Liver (tissue), 3 donors: Measurements from ENCODE around the gene PPP1R10.
A peak's percentile ranks its signal among the peaks of the same experiment; 100 is the strongest.

Experiments used
- EGR1 ChIP-seq, 2 donors: IDR thresholded peaks; 2 replicates each; pipeline ENCODE4 v1.6.1; 2016 to 2018; ENCODE audit warnings: antibody characterized with exemption in 2 of 2, low read depth in 2 of 2
- GABPA ChIP-seq, 2 donors: IDR thresholded peaks in 1 of 2; conservative IDR thresholded peaks in 1 of 2; 2 replicates each; pipeline ENCODE4 v1.6.1; 2016; ENCODE audit warnings: antibody characterized with exemption in 2 of 2, mild to moderate bottlenecking in 1 of 2, moderate library complexity in 1 of 2
- HNF4G ChIP-seq: IDR thresholded peaks from 2 replicates; pipeline ENCODE4 v1.6.1; 2016; ENCODE audit warnings: antibody characterized with exemption
- JUND ChIP-seq, 2 donors: IDR thresholded peaks; 2 replicates each; pipeline ENCODE4 v1.6.1; 2016; ENCODE audit warnings: antibody characterized with exemption in 2 of 2
- RAD21 ChIP-seq, 2 donors: IDR thresholded peaks; 2 replicates each; pipeline ENCODE4 v1.6.1; 2016; ENCODE audit warnings: antibody characterized with exemption in 2 of 2, mild to moderate bottlenecking in 2 of 2
- SP1 ChIP-seq: IDR thresholded peaks from 2 replicates; pipeline ENCODE4 v1.6.1; 2018; ENCODE audit warnings: antibody characterized with exemption, mild to moderate bottlenecking
- TAF1 ChIP-seq: conservative IDR thresholded peaks from 2 replicates; pipeline ENCODE4 v1.6.1; 2016; ENCODE audit warnings: antibody characterized with exemption, mild to moderate bottlenecking
- YY1 ChIP-seq: IDR thresholded peaks from 2 replicates; pipeline ENCODE4 v1.6.1; 2016; ENCODE audit warnings: antibody characterized with exemption, mild to moderate bottlenecking
- TF ChIP-seq, protein P1 (sequence below): fragments of 150-350 bp; IDR thresholded peaks from 2 replicates; pipeline ENCODE4 v1.5.1; 2017; ENCODE audit warnings: improper control_type of control experiment, low read depth, low read length; ENCODE audit not compliant: missing input control
- TF ChIP-seq, protein P2 (sequence below): IDR thresholded peaks from 2 replicates; pipeline ENCODE4 v1.6.1; 2016; ENCODE audit warnings: antibody characterized with exemption
- TF ChIP-seq, protein P3 (sequence below): IDR thresholded peaks from 2 replicates; pipeline ENCODE4 v1.6.1; 2016; ENCODE audit warnings: antibody characterized with exemption
- TF ChIP-seq, protein P4 (sequence below): IDR thresholded peaks from 2 replicates; pipeline ENCODE4 v1.6.1; 2016; ENCODE audit warnings: antibody characterized with exemption
- TF ChIP-seq, protein P5 (sequence below): IDR thresholded peaks from 2 replicates; pipeline ENCODE4 v1.6.1; 2016; ENCODE audit warnings: antibody characterized with exemption, mild to moderate bottlenecking
- donor health status: healthy.
- donor health status: healthy.

DNA sequence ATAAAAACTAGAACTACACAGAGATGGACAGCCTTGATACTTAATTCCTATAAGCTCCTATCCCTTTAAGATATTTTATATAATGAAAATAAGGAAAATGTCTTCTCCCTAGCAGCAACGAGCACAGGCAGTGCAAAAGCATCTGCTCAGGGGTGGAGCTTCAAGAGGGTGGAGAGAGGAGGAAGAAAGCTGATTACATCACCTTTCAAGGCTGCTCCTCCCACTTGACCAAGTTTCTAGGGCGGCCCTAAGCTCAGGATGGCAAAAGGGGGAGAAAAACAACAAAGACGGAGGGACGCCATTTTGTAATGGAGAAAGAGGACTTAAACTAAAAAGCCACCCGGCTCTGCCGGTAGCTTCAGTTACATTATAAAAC is 2.2 kb downstream of the PPP1R10 start:
- TF ChIP-seq RAD21 (IDR thresholded peaks at IDR 0.05) (peak in 1 of 2 donors; percentile 30), EGR1 (IDR thresholded peaks at IDR 0.05; ENCODE audit: low read depth in 2 of 2) (peak in 1 of 2 donors; percentile 27), JUND (IDR thresholded peaks at IDR 0.05) (peak; percentile 13 to 86), GABPA (IDR thresholded peaks at IDR 0.05 in 1 of 2, conservative IDR thresholded peaks at IDR 0.05 in 1 of 2) (peak in 1 of 2 donors; percentile 69), YY1 (peak; percentile 99), HNF4G (no peak), SP1 (peak; percentile 28), TAF1 (peak; percentile 96)
- TF ChIP-seq, protein P1, sequence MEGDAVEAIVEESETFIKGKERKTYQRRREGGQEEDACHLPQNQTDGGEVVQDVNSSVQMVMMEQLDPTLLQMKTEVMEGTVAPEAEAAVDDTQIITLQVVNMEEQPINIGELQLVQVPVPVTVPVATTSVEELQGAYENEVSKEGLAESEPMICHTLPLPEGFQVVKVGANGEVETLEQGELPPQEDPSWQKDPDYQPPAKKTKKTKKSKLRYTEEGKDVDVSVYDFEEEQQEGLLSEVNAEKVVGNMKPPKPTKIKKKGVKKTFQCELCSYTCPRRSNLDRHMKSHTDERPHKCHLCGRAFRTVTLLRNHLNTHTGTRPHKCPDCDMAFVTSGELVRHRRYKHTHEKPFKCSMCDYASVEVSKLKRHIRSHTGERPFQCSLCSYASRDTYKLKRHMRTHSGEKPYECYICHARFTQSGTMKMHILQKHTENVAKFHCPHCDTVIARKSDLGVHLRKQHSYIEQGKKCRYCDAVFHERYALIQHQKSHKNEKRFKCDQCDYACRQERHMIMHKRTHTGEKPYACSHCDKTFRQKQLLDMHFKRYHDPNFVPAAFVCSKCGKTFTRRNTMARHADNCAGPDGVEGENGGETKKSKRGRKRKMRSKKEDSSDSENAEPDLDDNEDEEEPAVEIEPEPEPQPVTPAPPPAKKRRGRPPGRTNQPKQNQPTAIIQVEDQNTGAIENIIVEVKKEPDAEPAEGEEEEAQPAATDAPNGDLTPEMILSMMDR: no peak
- TF ChIP-seq, protein P2, sequence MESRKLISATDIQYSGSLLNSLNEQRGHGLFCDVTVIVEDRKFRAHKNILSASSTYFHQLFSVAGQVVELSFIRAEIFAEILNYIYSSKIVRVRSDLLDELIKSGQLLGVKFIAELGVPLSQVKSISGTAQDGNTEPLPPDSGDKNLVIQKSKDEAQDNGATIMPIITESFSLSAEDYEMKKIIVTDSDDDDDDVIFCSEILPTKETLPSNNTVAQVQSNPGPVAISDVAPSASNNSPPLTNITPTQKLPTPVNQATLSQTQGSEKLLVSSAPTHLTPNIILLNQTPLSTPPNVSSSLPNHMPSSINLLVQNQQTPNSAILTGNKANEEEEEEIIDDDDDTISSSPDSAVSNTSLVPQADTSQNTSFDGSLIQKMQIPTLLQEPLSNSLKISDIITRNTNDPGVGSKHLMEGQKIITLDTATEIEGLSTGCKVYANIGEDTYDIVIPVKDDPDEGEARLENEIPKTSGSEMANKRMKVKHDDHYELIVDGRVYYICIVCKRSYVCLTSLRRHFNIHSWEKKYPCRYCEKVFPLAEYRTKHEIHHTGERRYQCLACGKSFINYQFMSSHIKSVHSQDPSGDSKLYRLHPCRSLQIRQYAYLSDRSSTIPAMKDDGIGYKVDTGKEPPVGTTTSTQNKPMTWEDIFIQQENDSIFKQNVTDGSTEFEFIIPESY: no peak
- TF ChIP-seq, protein P3, sequence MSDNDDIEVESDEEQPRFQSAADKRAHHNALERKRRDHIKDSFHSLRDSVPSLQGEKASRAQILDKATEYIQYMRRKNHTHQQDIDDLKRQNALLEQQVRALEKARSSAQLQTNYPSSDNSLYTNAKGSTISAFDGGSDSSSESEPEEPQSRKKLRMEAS: peak; percentile 54
- TF ChIP-seq, protein P4, sequence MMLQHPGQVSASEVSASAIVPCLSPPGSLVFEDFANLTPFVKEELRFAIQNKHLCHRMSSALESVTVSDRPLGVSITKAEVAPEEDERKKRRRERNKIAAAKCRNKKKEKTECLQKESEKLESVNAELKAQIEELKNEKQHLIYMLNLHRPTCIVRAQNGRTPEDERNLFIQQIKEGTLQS: peak; percentile 86
- TF ChIP-seq, protein P5, sequence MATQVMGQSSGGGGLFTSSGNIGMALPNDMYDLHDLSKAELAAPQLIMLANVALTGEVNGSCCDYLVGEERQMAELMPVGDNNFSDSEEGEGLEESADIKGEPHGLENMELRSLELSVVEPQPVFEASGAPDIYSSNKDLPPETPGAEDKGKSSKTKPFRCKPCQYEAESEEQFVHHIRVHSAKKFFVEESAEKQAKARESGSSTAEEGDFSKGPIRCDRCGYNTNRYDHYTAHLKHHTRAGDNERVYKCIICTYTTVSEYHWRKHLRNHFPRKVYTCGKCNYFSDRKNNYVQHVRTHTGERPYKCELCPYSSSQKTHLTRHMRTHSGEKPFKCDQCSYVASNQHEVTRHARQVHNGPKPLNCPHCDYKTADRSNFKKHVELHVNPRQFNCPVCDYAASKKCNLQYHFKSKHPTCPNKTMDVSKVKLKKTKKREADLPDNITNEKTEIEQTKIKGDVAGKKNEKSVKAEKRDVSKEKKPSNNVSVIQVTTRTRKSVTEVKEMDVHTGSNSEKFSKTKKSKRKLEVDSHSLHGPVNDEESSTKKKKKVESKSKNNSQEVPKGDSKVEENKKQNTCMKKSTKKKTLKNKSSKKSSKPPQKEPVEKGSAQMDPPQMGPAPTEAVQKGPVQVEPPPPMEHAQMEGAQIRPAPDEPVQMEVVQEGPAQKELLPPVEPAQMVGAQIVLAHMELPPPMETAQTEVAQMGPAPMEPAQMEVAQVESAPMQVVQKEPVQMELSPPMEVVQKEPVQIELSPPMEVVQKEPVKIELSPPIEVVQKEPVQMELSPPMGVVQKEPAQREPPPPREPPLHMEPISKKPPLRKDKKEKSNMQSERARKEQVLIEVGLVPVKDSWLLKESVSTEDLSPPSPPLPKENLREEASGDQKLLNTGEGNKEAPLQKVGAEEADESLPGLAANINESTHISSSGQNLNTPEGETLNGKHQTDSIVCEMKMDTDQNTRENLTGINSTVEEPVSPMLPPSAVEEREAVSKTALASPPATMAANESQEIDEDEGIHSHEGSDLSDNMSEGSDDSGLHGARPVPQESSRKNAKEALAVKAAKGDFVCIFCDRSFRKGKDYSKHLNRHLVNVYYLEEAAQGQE: peak; percentile 73
